ENCODE results near the gene STK32B. TPM values are rescaled to one million over a fixed set of nuclear protein-coding genes. Genes with fewer than 3 reads are reported as not detected.

The STK32B gene
- total and polyA plus RNA-seq, 2 donors (not counting 1 experiment from before 2014, with no cell fraction given): 0.22 to 0.30 TPM

DNA sequence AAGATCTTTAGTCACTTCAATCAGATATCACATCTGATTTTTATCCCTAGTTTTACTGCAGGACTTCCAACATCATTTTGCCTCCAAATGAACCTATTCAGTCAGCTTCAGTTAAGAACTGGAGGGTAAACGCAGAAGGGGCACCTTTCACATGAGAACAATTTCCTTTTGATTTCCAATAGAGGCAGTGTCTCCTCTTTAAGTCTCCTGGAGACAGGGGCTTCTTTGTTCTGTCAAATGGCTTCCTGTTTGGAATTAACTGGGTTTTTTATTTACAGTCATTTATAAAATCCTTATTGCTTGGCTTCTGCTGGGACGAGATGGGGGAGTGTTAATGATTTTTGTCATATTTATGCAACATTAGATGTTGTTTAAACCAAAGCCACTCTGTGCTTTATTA lies 164.0 kb downstream of the STK32B start:
- no peak overlapping the region for H3K27ac ChIP-seq (ENCODE audit: low read length in 2 of 2)
- H3K36me3 ChIP-seq (replicated peaks in 1 of 2; ENCODE audit: control extremely low read depth in 1 of 2, control insufficient read depth in 1 of 2, extremely low read depth in 1 of 2, insufficient read depth in 2 of 2, low read length in 1 of 2): no peaks in the 10 kb centered on the region
- H4K20me1 ChIP-seq (ENCODE audit: control insufficient read depth, insufficient read depth, low read length, poor library complexity, severe bottlenecking): no peaks in the 10 kb centered on the region
- H3K9ac ChIP-seq (ENCODE audit: low read length): no peak overlapping the region
- no peak for TF ChIP-seq EZH2 (IDR thresholded peaks at IDR 0.05; ENCODE audit: borderline replicate concordance, insufficient read depth, low read depth, low read length, poor library complexity, severe bottlenecking)
- TF ChIP-seq, protein P1, sequence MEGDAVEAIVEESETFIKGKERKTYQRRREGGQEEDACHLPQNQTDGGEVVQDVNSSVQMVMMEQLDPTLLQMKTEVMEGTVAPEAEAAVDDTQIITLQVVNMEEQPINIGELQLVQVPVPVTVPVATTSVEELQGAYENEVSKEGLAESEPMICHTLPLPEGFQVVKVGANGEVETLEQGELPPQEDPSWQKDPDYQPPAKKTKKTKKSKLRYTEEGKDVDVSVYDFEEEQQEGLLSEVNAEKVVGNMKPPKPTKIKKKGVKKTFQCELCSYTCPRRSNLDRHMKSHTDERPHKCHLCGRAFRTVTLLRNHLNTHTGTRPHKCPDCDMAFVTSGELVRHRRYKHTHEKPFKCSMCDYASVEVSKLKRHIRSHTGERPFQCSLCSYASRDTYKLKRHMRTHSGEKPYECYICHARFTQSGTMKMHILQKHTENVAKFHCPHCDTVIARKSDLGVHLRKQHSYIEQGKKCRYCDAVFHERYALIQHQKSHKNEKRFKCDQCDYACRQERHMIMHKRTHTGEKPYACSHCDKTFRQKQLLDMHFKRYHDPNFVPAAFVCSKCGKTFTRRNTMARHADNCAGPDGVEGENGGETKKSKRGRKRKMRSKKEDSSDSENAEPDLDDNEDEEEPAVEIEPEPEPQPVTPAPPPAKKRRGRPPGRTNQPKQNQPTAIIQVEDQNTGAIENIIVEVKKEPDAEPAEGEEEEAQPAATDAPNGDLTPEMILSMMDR (IDR thresholded peaks at IDR 0.05): no peak
- H3K4me2 ChIP-seq (replicated peaks; ENCODE audit: low read depth, low read length, poor library complexity, severe bottlenecking): no peak overlapping the region
- peaks cover 0 to 5% (median 0%) of the 10 kb centered on the region in 3 donors for H3K9me3 ChIP-seq (ENCODE audit: control extremely low read depth in 1 of 3, control insufficient read depth in 2 of 3, insufficient read depth in 1 of 3, low read length in 2 of 3)
- no peak overlapping the region for H2AFZ ChIP-seq (ENCODE audit: insufficient read depth, low read depth, low read length, poor library complexity, severe bottlenecking)
- DNase-seq (no peak), ATAC-seq (ENCODE audit: low read depth) (no peak)
- 80% methylated on average over 1 of the region's 2 CpGs for WGBS (ENCODE audit: insufficient coverage)
- H3K27ac Mint-ChIP-seq: no peak overlapping the region
- no peak overlapping the region for H3K4me3 ChIP-seq (ENCODE audit: control extremely low read depth in 1 of 5, extremely low read depth in 1 of 5, insufficient read depth in 1 of 5, low read depth in 2 of 5, low read length in 4 of 5)
- no peaks in the 10 kb centered on the region for H3K27me3 ChIP-seq (replicated peaks in 1 of 4; ENCODE audit: control extremely low read depth in 1 of 4, control insufficient read depth in 3 of 4, insufficient read depth in 4 of 4, low read length in 3 of 4)
- CTCF ChIA-PET: no interaction called here
- no peaks in the 10 kb centered on the region for H3K27me3 Mint-ChIP-seq
- no peak overlapping the region for H3K4me3 Mint-ChIP-seq
- H3K9me3 Mint-ChIP-seq (ENCODE audit: insufficient read depth): peaks cover 1% of the 10 kb centered on the region
- intact Hi-C loops (cut with micrococcal nuclease): no loop called here
- POLR2A ChIA-PET: no interaction called here
- H3K79me2 ChIP-seq (ENCODE audit: control insufficient read depth, insufficient read depth, low read length): no peaks in the 10 kb centered on the region
- no peaks in the 10 kb centered on the region for H3K4me1 Mint-ChIP-seq
- H3K4me1 ChIP-seq (ENCODE audit: control insufficient read depth in 2 of 2, insufficient read depth in 2 of 2, low read length in 2 of 2): no peaks in the 10 kb centered on the region

DNA sequence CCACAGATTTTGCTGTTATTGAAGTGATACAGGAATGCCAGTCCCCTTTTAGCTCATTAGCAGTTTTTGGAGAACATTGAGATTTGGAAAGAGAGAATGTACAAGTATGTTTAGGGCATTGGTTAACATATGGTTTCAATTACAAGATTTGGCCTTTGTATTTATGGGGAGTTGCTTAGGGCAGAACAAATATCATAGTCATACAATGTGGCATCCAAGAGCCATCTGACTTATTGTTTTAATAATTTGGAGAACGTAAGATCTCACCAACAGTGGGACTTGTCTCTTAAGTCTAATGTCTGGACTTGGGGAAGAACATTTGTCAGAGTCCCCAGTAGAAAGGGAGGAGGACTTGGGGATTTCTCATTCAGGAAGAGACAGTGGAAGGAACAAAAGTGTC lies 166.1 kb downstream of the STK32B start:
- CTCF ChIA-PET: no interaction called here
- 88% methylated on average over 1 of the region's 1 CpG for WGBS (ENCODE audit: insufficient coverage)
- no peak overlapping the region for H2AFZ ChIP-seq (ENCODE audit: insufficient read depth, low read depth, low read length, poor library complexity, severe bottlenecking)
- no peak overlapping the region for H3K27ac ChIP-seq (ENCODE audit: low read length in 2 of 2)
- no peak overlapping the region for H3K27ac Mint-ChIP-seq
- DNase-seq (no peak), ATAC-seq (ENCODE audit: low read depth) (no peak)
- H3K4me1 ChIP-seq (ENCODE audit: control insufficient read depth in 2 of 2, insufficient read depth in 2 of 2, low read length in 2 of 2): no peaks in the 10 kb centered on the region
- H3K9me3 ChIP-seq (ENCODE audit: control extremely low read depth in 1 of 3, control insufficient read depth in 2 of 3, insufficient read depth in 1 of 3, low read length in 2 of 3): peaks cover 0 to 7% (median 5%) of the 10 kb centered on the region in 3 donors
- no peaks in the 10 kb centered on the region for H3K27me3 ChIP-seq (replicated peaks in 1 of 4; ENCODE audit: control extremely low read depth in 1 of 4, control insufficient read depth in 3 of 4, insufficient read depth in 4 of 4, low read length in 3 of 4)
- H3K4me2 ChIP-seq (replicated peaks; ENCODE audit: low read depth, low read length, poor library complexity, severe bottlenecking): no peak overlapping the region
- H3K9me3 Mint-ChIP-seq (ENCODE audit: insufficient read depth): peaks cover 10% of the 10 kb centered on the region
- POLR2A ChIA-PET: no interaction called here
- H4K20me1 ChIP-seq (ENCODE audit: control insufficient read depth, insufficient read depth, low read length, poor library complexity, severe bottlenecking): no peaks in the 10 kb centered on the region
- TF ChIP-seq, protein P1 (IDR thresholded peaks at IDR 0.05): no peak
- TF ChIP-seq EZH2 (IDR thresholded peaks at IDR 0.05; ENCODE audit: borderline replicate concordance, insufficient read depth, low read depth, low read length, poor library complexity, severe bottlenecking): no peak
- no peak overlapping the region for H3K4me3 ChIP-seq (ENCODE audit: control extremely low read depth in 1 of 5, extremely low read depth in 1 of 5, insufficient read depth in 1 of 5, low read depth in 2 of 5, low read length in 4 of 5)
- H3K4me3 Mint-ChIP-seq: no peak overlapping the region
- intact Hi-C loops (cut with micrococcal nuclease): no loop called here
- no peaks in the 10 kb centered on the region for H3K36me3 ChIP-seq (replicated peaks in 1 of 2; ENCODE audit: control extremely low read depth in 1 of 2, control insufficient read depth in 1 of 2, extremely low read depth in 1 of 2, insufficient read depth in 2 of 2, low read length in 1 of 2)
- H3K27me3 Mint-ChIP-seq: no peaks in the 10 kb centered on the region
- no peaks in the 10 kb centered on the region for H3K4me1 Mint-ChIP-seq
- H3K79me2 ChIP-seq (ENCODE audit: control insufficient read depth, insufficient read depth, low read length): no peaks in the 10 kb centered on the region
- no peak overlapping the region for H3K9ac ChIP-seq (ENCODE audit: low read length)
